ENCODE results near the gene SNIP1.
"Not testable (repeated sequence)": the region's sequence is repeated elsewhere in the genome, so short reads cannot be mapped to it uniquely, and the experiment has no call there.

SNIP1 gene

DNA sequence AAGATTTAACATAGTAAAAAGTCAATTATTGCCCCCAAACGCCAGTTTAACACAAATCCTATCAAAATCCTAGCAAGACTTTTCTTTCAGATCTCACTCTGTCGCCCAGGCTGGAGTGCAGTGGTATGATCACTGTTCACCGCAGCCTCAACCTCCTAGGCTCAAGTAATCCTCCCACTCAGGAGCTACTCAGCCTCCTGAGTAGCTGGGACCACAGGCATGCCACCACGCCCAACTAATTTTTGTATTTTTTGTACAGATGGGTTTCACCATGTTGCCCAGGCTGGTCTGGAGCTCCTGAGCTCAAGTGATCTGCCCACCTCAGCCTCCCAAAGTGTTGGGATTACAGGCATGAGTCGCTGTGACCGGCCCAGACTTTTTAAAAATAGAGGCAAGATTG is 4.8 kb downstream of the SNIP1 start:
- H3K4me1 ChIP-seq (ENCODE audit: control insufficient read depth, insufficient read depth, low read length) = peaks cover 10% of the 10 kb centered on the region
- H3K9ac ChIP-seq (ENCODE audit: low read length) = no peak overlapping the region
- peaks cover 21% of the 10 kb centered on the region for H3K36me3 ChIP-seq (ENCODE audit: control insufficient read depth, insufficient read depth, low read length)
- H3K27ac ChIP-seq (ENCODE audit: low read depth, low read length) = no peak overlapping the region
- H3K4me3 ChIP-seq (ENCODE audit: low read length) = no peak overlapping the region
- no peaks in the 10 kb centered on the region for H3K27me3 ChIP-seq (ENCODE audit: control insufficient read depth, insufficient read depth, low read length)

DNA sequence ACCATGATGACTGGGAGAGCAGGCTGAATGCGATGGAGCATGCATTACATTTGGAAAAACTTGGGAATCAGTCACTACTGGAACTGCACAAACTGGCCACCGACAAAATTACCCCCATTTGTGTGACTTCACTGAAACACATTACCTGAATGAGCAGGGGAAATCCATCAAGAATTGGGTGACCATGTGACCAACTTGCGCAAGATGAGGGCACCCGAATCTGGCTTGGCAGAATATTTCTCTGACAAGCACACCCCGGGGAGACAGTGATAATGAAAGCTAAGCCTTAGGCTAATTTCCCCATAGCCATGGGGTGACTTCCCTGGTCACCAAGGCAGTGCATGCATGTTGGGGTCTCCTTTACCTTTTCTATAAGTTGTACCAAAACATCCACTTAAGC is 9.1 kb downstream of the SNIP1 start:
- Histone ChIP-seq H3K4me3 (ENCODE audit: low read length) (no peak overlapping the region), H3K27me3 (ENCODE audit: control insufficient read depth, insufficient read depth, low read length) (no peaks in the 10 kb centered on the region), H3K4me1 (ENCODE audit: control insufficient read depth, insufficient read depth, low read length) (no peaks in the 10 kb centered on the region), H3K9ac (ENCODE audit: low read length) (no peak overlapping the region), H3K27ac (ENCODE audit: low read depth, low read length) (no peak overlapping the region), H3K36me3 (ENCODE audit: control insufficient read depth, insufficient read depth, low read length) (peaks cover 19% of the 10 kb centered on the region)

DNA sequence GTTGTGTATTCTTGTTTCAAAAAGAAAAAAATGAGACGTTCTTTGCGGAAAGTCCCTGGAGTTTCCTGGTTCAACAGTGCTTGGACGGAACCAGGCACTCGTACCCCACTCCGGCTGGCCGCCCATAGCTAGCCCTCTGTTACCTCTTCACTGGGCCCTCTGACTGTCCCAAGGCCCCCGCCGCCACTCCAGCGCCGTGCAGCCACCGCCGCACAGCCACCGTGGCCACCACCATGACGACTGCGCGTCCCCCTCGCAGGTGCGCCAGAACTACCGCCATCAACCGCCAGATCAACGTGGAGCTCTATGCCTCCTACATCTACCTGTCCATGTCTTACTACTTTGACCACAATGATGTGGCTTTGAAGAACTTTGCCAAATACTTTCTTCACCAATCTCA is 9.6 kb downstream of the SNIP1 start:
- H3K4me1 ChIP-seq (ENCODE audit: control insufficient read depth, insufficient read depth, low read length) = no peaks in the 10 kb centered on the region
- H3K36me3 ChIP-seq (ENCODE audit: control insufficient read depth, insufficient read depth, low read length) = peaks cover 20% of the 10 kb centered on the region
- no peak overlapping the region for H3K27ac ChIP-seq (ENCODE audit: low read depth, low read length)
- H3K9ac ChIP-seq (ENCODE audit: low read length) = no peak overlapping the region
- H3K4me3 ChIP-seq (ENCODE audit: low read length) = no peak overlapping the region
- H3K27me3 ChIP-seq (ENCODE audit: control insufficient read depth, insufficient read depth, low read length) = no peaks in the 10 kb centered on the region

DNA sequence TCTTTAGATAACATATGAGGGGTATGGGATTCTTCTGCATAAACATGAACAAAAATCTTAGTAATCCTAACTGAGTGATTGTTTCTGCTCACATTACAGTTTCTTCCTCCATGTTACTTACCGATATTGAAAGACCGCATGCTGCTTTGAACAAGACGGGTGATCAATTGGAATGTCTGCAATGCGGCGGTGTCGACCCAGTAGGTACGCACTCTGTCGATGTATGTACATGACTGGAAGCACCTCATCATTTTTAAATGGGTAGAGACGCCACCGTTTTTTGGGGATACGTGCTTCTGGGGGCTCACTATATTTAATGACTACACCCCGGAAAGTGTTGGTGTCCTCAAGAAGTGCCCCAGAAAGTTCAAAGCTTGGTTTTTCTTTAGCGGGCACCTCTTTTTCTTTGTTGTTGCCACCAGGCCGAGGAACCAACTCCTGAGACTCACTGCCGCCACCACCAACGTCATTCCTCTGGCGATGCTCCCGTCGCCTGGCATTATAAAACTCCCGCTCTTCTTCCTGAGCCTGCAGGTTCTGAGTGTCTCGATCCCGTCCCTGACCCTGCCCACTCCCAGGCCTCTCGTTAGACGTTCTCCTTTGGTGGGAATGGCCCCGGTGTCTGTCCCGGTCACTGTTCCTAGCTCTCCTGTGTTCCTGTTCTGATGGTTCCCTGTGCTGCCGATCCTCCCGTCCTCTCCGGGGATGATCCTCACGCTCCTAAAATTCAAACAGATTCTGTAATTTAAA is 13.9 kb downstream of the SNIP1 start:
- Histone ChIP-seq H3K9ac (ENCODE audit: low read length) (no peak overlapping the region), H3K36me3 (ENCODE audit: control insufficient read depth, insufficient read depth, low read length) (peaks cover 26% of the 10 kb centered on the region), H3K4me1 (ENCODE audit: control insufficient read depth, insufficient read depth, low read length) (no peaks in the 10 kb centered on the region), H3K27ac (ENCODE audit: low read depth, low read length) (no peak overlapping the region), H3K4me3 (ENCODE audit: low read length) (no peak overlapping the region), H3K27me3 (ENCODE audit: control insufficient read depth, insufficient read depth, low read length) (no peaks in the 10 kb centered on the region)

DNA sequence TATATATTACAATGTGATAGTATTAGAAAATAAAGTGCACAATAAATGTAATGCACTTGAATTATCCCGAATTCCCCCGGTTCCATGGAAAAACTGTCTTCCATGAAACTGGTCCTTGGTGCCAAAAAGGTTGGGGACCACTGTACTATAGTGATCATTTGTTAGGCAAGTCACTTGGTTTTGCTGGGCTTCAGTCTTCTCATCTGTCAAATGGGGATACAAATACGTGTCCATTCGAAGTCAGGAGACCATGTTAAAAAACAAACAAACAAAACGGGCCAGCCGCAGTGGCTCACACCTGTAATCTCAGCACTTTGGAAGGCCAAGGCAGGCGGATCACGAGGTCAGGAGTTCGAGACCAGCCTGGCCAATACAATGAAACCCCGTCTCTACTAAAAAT is 14.9 kb downstream of the SNIP1 start:
- H3K27me3 ChIP-seq (ENCODE audit: control insufficient read depth, insufficient read depth, low read length); H3K27ac ChIP-seq (ENCODE audit: low read depth, low read length); H3K9ac ChIP-seq (ENCODE audit: low read length); H3K4me3 ChIP-seq (ENCODE audit: low read length); H3K4me1 ChIP-seq (ENCODE audit: control insufficient read depth, insufficient read depth, low read length): not testable (repeated sequence)
- H3K36me3 ChIP-seq (ENCODE audit: control insufficient read depth, insufficient read depth, low read length) = peaks cover 22% of the 10 kb centered on the region

DNA sequence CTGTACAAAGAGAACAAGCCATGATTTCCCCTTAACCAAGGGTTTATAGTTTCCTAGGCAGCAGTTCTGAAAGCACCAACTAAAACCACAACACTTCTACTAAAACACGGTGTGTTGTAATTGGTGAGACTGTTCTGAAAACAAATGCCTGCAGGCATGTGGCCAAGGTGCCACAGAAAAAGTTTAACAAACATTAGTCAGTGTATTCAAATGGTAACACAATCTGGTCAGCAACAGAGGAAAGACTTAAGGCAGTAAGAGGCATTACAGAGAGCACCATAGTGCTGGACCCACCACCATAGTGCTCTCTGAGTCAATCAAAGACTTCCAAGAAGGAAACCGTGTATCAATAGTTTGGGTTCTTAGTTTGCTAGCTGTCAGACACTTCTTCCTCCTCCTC is 16.7 kb downstream of the SNIP1 start:
- Histone ChIP-seq H3K9ac (ENCODE audit: low read length) (no peak overlapping the region), H3K4me1 (ENCODE audit: control insufficient read depth, insufficient read depth, low read length) (peaks cover 6% of the 10 kb centered on the region), H3K27me3 (ENCODE audit: control insufficient read depth, insufficient read depth, low read length) (no peaks in the 10 kb centered on the region), H3K36me3 (ENCODE audit: control insufficient read depth, insufficient read depth, low read length) (peaks cover 22% of the 10 kb centered on the region), H3K27ac (ENCODE audit: low read depth, low read length) (no peak overlapping the region), H3K4me3 (ENCODE audit: low read length) (no peak overlapping the region)

DNA sequence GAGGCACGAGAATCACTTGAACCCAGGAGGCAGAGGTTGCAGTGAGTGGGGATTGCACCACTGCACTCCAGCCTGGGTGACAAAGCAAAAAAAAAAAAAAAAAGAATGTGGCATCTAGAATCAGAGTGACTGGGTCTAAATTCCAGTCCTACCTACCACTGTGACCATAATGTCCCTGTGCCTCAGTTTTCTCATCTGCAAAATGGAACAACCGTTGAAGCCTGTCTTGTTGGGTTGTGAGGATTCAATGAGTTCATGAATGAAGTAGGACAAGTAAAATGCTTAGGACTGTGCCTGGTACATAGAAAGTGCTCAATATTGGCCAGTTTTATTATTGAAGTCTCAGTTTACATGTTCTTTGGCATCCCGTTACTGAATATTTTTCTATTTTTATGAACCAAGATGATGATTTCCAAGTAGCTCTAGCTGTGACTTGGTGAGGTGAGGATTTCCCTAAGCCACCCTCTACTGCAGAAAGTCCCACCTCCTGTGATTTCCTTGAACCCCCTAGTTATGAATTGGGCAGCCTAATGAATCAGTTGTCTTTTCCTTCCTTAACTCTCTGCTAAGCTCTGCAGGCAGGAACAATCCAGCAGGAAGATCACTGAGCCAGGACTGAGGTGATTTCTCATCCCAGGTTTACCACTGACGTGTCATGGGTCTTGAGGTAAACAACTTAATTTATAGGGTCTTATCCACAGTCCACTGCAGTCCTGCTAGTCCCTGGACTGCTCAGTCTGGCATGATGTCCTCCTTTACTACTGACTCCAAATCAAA is 20.6 kb downstream of the SNIP1 start:
- Histone ChIP-seq H3K9ac (ENCODE audit: low read length) (no peak overlapping the region), H3K27me3 (ENCODE audit: control insufficient read depth, insufficient read depth, low read length) (no peaks in the 10 kb centered on the region), H3K4me1 (ENCODE audit: control insufficient read depth, insufficient read depth, low read length) (peaks cover 6% of the 10 kb centered on the region), H3K4me3 (ENCODE audit: low read length) (no peak overlapping the region), H3K36me3 (ENCODE audit: control insufficient read depth, insufficient read depth, low read length) (peaks cover 14% of the 10 kb centered on the region), H3K27ac (ENCODE audit: low read depth, low read length) (no peak overlapping the region)

DNA sequence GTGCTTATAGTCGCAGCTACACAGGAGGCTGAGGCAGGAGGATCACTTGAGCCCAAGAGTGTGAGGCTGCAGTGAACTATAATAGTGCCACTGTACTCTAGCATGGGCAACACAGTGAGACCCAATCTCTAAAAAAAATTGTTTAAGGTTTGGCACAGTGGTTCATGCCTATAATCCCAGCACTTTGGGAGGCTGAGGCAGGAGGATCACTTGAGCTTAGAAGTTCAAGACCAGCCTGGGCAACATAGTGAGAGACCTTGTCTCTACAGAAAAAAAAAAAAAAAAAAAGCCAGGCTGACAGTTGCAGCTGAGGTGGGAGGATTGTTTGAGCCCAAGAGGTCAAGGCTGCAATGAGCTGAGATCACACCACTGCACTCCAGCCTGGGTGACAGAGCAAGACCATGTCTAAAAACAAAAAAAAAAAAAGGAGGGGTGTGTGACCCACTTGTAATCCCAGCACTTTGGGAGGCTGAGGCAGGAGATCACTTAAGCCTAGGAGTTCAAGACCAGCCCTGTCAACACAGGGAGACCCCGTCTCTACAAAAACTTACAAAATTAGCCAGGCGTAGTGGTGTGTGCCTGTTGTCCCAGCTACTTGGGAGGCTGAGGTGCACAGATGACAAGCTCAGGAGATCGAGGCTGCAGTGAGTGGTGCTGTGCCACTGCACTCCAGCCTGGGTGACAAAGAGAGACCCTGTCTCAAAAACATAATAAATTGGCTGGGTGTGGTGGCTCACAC is 21.5 kb downstream of the SNIP1 start:
- H3K4me3 ChIP-seq (ENCODE audit: low read length); H3K27me3 ChIP-seq (ENCODE audit: control insufficient read depth, insufficient read depth, low read length); H3K27ac ChIP-seq (ENCODE audit: low read depth, low read length); H3K9ac ChIP-seq (ENCODE audit: low read length); H3K4me1 ChIP-seq (ENCODE audit: control insufficient read depth, insufficient read depth, low read length): not testable (repeated sequence)
- peaks cover 10% of the 10 kb centered on the region for H3K36me3 ChIP-seq (ENCODE audit: control insufficient read depth, insufficient read depth, low read length)

DNA sequence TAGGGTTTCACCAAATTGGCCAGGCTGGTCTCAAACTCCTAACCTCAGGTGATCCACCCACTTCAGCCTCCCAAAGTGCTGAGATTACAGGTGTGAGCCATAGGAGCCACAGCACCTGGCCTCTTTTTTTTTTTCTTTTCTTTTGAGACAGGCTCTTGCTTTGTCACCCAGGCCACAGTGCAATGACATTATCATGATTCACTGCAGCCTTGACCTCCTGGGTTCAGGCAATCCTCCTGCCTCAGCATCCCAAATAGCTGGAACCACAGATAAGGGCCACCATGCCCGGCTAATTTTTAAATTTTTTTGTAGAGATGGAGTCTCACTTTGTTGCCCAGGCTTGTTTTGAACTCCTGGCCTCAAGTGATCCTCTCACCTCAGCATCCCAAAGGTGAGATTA is 24.2 kb downstream of the SNIP1 start:
- H3K36me3 ChIP-seq (ENCODE audit: control insufficient read depth, insufficient read depth, low read length); H3K4me3 ChIP-seq (ENCODE audit: low read length): not testable (repeated sequence)

DNA sequence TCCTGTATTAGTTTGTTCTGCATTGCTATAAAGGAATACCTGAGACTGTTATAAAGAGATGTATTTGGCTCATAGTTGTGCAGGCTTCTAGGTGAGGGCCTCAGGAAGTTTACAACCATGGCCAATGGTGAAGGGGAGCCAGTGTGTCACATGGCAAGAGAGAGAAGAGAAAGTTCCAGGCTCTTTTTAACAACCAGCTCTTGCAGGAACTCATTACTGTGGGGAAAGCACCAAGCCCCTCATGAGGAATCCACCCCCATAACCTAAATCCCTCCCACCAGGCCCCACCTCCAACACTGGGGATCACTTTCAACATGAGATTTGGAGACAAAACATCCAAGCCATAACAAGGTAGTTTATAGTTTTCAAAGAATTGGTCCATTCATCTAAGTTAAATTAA is 34.5 kb downstream of the SNIP1 start:
- Histone ChIP-seq H3K4me1 (ENCODE audit: control insufficient read depth, insufficient read depth, low read length) (no peaks in the 10 kb centered on the region), H3K4me3 (ENCODE audit: low read length) (no peak overlapping the region), H3K36me3 (ENCODE audit: control insufficient read depth, insufficient read depth, low read length) (no peaks in the 10 kb centered on the region), H3K9ac (ENCODE audit: low read length) (no peak overlapping the region), H3K27me3 (ENCODE audit: control insufficient read depth, insufficient read depth, low read length) (no peaks in the 10 kb centered on the region), H3K27ac (ENCODE audit: low read depth, low read length) (no peak overlapping the region)

More for the DNA sequence above, 24.2 kb downstream of the SNIP1 start:
- not testable (repeated sequence) for H3K27ac ChIP-seq (ENCODE audit: low read depth, low read length); H3K4me1 ChIP-seq (ENCODE audit: control insufficient read depth, insufficient read depth, low read length); H3K27me3 ChIP-seq (ENCODE audit: control insufficient read depth, insufficient read depth, low read length); H3K9ac ChIP-seq (ENCODE audit: low read length)

DNA sequence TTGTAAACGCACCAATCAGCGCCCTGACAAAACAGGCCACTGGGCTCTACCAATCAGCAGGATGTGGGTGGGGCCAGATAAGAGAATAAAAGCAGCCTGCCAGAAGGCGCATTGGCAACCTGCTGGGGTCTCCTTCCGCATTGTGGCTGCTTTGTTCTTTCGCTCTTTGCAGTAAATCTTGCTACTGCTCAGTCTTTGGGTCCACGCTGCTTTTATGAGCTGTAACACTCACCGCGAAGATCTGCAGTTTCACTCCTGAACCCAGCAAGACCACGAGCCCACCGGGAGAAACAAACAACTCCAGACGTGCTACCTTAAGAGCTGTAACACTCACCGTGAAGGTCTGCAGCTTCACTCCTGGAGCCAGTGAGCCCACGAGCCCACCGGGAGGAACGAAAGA is 35.2 kb downstream of the SNIP1 start:
- H3K36me3 ChIP-seq (ENCODE audit: control insufficient read depth, insufficient read depth, low read length); H3K9ac ChIP-seq (ENCODE audit: low read length); H3K4me1 ChIP-seq (ENCODE audit: control insufficient read depth, insufficient read depth, low read length); H3K27me3 ChIP-seq (ENCODE audit: control insufficient read depth, insufficient read depth, low read length); H3K27ac ChIP-seq (ENCODE audit: low read depth, low read length); H3K4me3 ChIP-seq (ENCODE audit: low read length): not testable (repeated sequence)

DNA sequence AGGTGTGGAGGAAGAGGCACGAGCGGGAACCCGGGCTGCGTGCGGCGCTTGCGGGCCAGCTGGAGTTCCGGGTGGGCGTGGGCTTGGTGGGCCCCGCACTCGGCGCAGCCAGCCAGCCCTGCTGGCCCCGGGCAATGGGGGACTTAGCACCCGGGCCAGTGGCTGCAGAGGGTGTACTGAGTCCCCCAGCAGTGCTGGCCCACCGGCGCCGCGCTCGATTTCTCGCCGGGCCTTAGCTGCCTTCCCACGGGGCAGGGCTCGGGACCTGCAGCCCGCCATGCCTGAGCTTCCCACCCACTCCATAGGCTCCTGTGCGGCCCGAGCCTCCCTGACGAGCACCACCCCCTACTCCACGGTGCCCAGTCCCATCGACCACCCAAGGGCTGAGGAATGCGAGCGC is 35.9 kb downstream of the SNIP1 start:
- not testable (repeated sequence) for H3K27ac ChIP-seq (ENCODE audit: low read depth, low read length); H3K4me1 ChIP-seq (ENCODE audit: control insufficient read depth, insufficient read depth, low read length); H3K9ac ChIP-seq (ENCODE audit: low read length); H3K4me3 ChIP-seq (ENCODE audit: low read length); H3K27me3 ChIP-seq (ENCODE audit: control insufficient read depth, insufficient read depth, low read length); H3K36me3 ChIP-seq (ENCODE audit: control insufficient read depth, insufficient read depth, low read length)
